Esophagus muscularis mucosa (tissue), 4 donors: ENCODE results near the gene CAMK1G. TPM values are rescaled to one million over a fixed set of nuclear protein-coding genes. Genes with fewer than 3 reads are reported as not detected.

Experiments used
- DNase-seq: peaks from one replicate; pipeline ENCODE4 v3.0.0-alpha.2; 2017; ENCODE audit errors: extremely low spot score
- H3K27ac ChIP-seq, 4 donors: fragments of 200-600 bp; sonication (generic); replicated peaks in 1 of 4; 1 replicate in 3 of 4; 2 replicates in 1 of 4; pipeline ENCODE4 v1.5.1; 2016 to 2019; ENCODE audit warnings: mild to moderate bottlenecking in 1 of 4
- H3K27me3 ChIP-seq, 4 donors: fragments of 200-600 bp; sonication (generic); one replicate each; pipeline versions ENCODE4 v1.5.1 to v1.6.0; 2016 to 2019
- H3K36me3 ChIP-seq, 4 donors: fragments of 200-600 bp; sonication (generic); one replicate each; pipeline ENCODE4 v1.5.1; 2016 to 2019
- H3K4me1 ChIP-seq, 4 donors: fragments of 200-600 bp; sonication (generic); one replicate each; pipeline ENCODE4 v1.5.1; 2016 to 2019
- H3K4me3 ChIP-seq, 4 donors: fragments of 200-600 bp; sonication (generic); 1 replicate in 2 of 4; 2 replicates in 2 of 4; pipeline ENCODE4 v1.5.1; 2016 to 2019; ENCODE audit warnings: mild to moderate bottlenecking in 4 of 4, moderate library complexity in 1 of 4
- H3K9me3 ChIP-seq, 4 donors: fragments of 200-600 bp; sonication (generic); 1 replicate in 3 of 4; 2 replicates in 1 of 4; pipeline ENCODE4 v1.5.1; 2016 to 2019
- CTCF ChIP-seq, 3 experiments: fragments of 200-600 bp in 2 of 3; fragments of 450-650 bp in 1 of 3; sonication (generic) in 2 of 3; IDR thresholded peaks; one replicate each; pipeline ENCODE4 v1.5.1; 2017 to 2019; ENCODE audit warnings: antibody characterized with exemption in 3 of 3, mild to moderate bottlenecking in 2 of 3, moderate library complexity in 1 of 3
- EP300 ChIP-seq: sonication (generic); formaldehyde crosslinking; IDR thresholded peaks from one replicate; pipeline ENCODE4 v1.6.1; 2017; ENCODE audit warnings: antibody characterized with exemption
- POLR2A ChIP-seq: fragments of 450-650 bp; IDR thresholded peaks from one replicate; pipeline ENCODE4 v1.6.1; 2017; ENCODE audit warnings: antibody characterized with exemption, moderate library complexity, mild to moderate bottlenecking, low read depth
- POLR2AphosphoS5 ChIP-seq, 2 donors: sonication (generic); formaldehyde crosslinking; IDR thresholded peaks; one replicate each; pipeline ENCODE4 v1.6.1; 2017; ENCODE audit warnings: antibody characterized with exemption in 2 of 2
- WGBS: methylation state at CpG from one replicate; pipeline ENCODE4 v1.1.5; 2018; 5-methylcytosine and 5-hydroxymethylcytosine counted together
- intact Hi-C: fragments of 100-400 bp; cut with DNase I; formaldehyde crosslinking; loops from one replicate; pipeline ENCODE4 v1.15.1; 2023
- total RNA-seq, 4 donors: library from RNA; depleted of rRNA; stranded (reverse); fragments of >200 nt; gene quantifications; one replicate each; pipeline versions ENCODE4 v1.1.0 to v1.2.1, GENCODE V29; 2016

Gene CAMK1G
- total RNA-seq, 4 donors from 2014 or later: 0.13 to 0.83 (median 0.26) TPM

GRCh38 chr1:209560952-209561351 lies 22.6 kb upstream of the CAMK1G start:
- H3K27me3 ChIP-seq: peaks cover 0 to 31% (median 0%) of the 10 kb centered on the region in 4 donors
- H3K36me3 ChIP-seq: no peaks in the 10 kb centered on the region
- no peaks in the 10 kb centered on the region for H3K9me3 ChIP-seq
- no peak overlapping the region for H3K27ac ChIP-seq
- intact Hi-C loops: loop anchor here (10.0 kb wide), 1 partner anchor 356 kb away; no protein-coding TSS in a partner anchor
- no peak overlapping the region for H3K4me3 ChIP-seq
- whole genome bisulfite sequencing: 93% methylated on average over 10 of the region's 10 CpGs
- DNase-seq: no peak
- TF ChIP-seq CTCF (IDR thresholded peaks at IDR 0.05): no peak
- TF ChIP-seq POLR2AphosphoS5 (IDR thresholded peaks at IDR 0.05): no peak
- TF ChIP-seq EP300: no peak
- TF ChIP-seq POLR2A: no peak
- no peaks in the 10 kb centered on the region for H3K4me1 ChIP-seq

DNA sequence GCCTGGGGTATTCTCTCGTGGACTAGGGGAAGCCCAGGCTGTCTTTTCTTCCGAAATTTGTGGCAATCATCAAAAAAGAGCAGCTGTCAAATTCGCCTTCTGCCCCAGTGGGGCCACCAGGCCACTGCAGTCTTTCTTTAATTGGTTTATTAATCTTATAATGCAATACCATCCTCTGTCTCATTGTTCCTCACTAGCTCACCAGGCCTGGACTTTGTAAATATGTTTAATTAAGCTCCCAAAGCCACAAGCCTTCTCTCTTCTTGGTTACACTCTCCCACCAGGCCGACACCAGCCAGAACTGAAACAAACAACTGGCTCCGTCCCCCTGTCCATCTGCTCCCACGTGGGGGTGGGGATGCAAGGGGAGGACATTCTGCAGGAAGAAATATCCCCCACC lies 22.0 kb upstream of the CAMK1G start:
- intact Hi-C loops: loop anchor here (10.0 kb wide), 1 partner anchor 357 kb away; no protein-coding TSS in a partner anchor
- H3K27ac ChIP-seq: no peak overlapping the region
- H3K4me3 ChIP-seq: no peak overlapping the region
- H3K9me3 ChIP-seq: no peaks in the 10 kb centered on the region
- WGBS: 81% methylated on average over 6 of the region's 6 CpGs
- H3K36me3 ChIP-seq: no peaks in the 10 kb centered on the region
- H3K4me1 ChIP-seq: no peaks in the 10 kb centered on the region
- H3K27me3 ChIP-seq: peaks cover 0 to 37% (median 0%) of the 10 kb centered on the region in 4 donors
- DNase-seq: no peak
- TF ChIP-seq POLR2AphosphoS5 (IDR thresholded peaks at IDR 0.05): no peak
- TF ChIP-seq EP300: no peak
- no peak for TF ChIP-seq POLR2A
- no peak for TF ChIP-seq CTCF (IDR thresholded peaks at IDR 0.05)

DNA sequence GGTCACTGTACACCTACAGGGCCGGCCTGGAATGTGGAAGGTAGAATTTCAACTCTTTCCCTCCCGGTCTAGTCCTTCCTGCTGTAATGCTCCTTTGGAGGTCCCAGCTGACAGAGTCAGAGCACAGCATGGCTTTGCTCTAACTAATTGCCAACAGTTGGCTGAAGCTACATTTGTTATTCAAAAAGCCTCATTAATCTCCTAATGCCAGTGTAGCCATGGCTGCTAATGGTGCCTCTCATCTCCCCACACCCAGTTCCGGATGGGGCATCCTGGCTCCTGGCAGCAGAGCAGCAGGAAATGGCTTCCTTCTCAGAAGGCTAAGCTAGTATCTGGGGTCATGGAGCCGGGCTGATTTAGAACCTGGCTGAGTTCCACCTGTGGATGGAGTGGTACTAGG lies 18.7 kb upstream of the CAMK1G start:
- Histone ChIP-seq H3K4me3 (no peak overlapping the region), H3K4me1 (peaks cover 0 to 12% (median 0%) of the 10 kb centered on the region in 4 donors), H3K36me3 (no peaks in the 10 kb centered on the region), H3K27ac (no peak overlapping the region), H3K27me3 (peaks cover 0 to 37% (median 0%) of the 10 kb centered on the region in 4 donors), H3K9me3 (no peaks in the 10 kb centered on the region)
- whole genome bisulfite sequencing: 81% methylated on average over 4 of the region's 4 CpGs
- DNase-seq: no peak
- intact Hi-C loops: loop anchor here (10.0 kb wide), 1 partner anchor 360 kb away; no protein-coding TSS in a partner anchor
- TF ChIP-seq POLR2AphosphoS5 (IDR thresholded peaks at IDR 0.05) (no peak), CTCF (IDR thresholded peaks at IDR 0.05) (no peak), POLR2A (no peak), EP300 (no peak)

GRCh38 chr1:209565759-209566678 lies 17.5 kb upstream of the CAMK1G start:
- Histone ChIP-seq H3K9me3 (no peaks in the 10 kb centered on the region), H3K27ac (no peak overlapping the region), H3K4me3 (no peak overlapping the region), H3K27me3 (peaks cover 0 to 47% (median 0%) of the 10 kb centered on the region in 4 donors), H3K4me1 (peaks cover 0 to 12% (median 0%) of the 10 kb centered on the region in 4 donors), H3K36me3 (no peaks in the 10 kb centered on the region)
- peak; percentile 94 for DNase-seq
- TF ChIP-seq POLR2AphosphoS5 (IDR thresholded peaks at IDR 0.05): no peak
- no peak for TF ChIP-seq EP300
- peak; percentile 48 to 67 (median 50) for TF ChIP-seq CTCF (IDR thresholded peaks at IDR 0.05)
- TF ChIP-seq POLR2A: no peak
- intact Hi-C loops: loop anchor here (10.0 kb wide), 1 partner anchor 361 kb away; no protein-coding TSS in a partner anchor
- WGBS: 48% methylated on average over 15 of the region's 15 CpGs
